Dendritic cell treated with granulocyte-macrophage colony-stimulating factor and Interleukin-4, amounts not matched to agents 40 ng/mL and 50 ng/mL, for 4 days (primary cell): ENCODE data around the gene TPO.

Experiments
- H3K27ac Mint-ChIP-seq: one replicate; pipeline ENCODE4 v1.8.0; 2022; ENCODE audit warnings: mild to moderate bottlenecking, mixed read lengths
- H3K27me3 Mint-ChIP-seq: one replicate; pipeline ENCODE4 v1.8.0; 2022; ENCODE audit warnings: mild to moderate bottlenecking, mixed read lengths
- H3K36me3 Mint-ChIP-seq: one replicate; pipeline ENCODE4 v1.8.0; 2022; ENCODE audit warnings: low read depth, mixed read lengths
- H3K4me1 Mint-ChIP-seq: one replicate; pipeline ENCODE4 v1.8.0; 2022; ENCODE audit warnings: low read depth, mixed read lengths
- H3K4me3 Mint-ChIP-seq: one replicate; pipeline ENCODE4 v1.8.0; 2022; ENCODE audit warnings: mild to moderate bottlenecking, moderate library complexity, mixed read lengths
- H3K9me3 Mint-ChIP-seq: one replicate; pipeline ENCODE4 v1.8.0; 2022; ENCODE audit warnings: mixed read lengths
- intact Hi-C: fragments of 100-400 bp; cut with micrococcal nuclease; formaldehyde crosslinking; loops from one replicate; pipeline ENCODE4 v1.15.0; 2022

TPO gene

GRCh38 chr2:1501038-1501851, 88.0 kb downstream of the TPO start:
- Mint-ChIP-seq H3K4me3 (no peak overlapping the region), H3K27me3 (no peaks in the 10 kb centered on the region), H3K9me3 (no peaks in the 10 kb centered on the region), H3K36me3 (no peaks in the 10 kb centered on the region), H3K27ac (no peak overlapping the region), H3K4me1 (no peaks in the 10 kb centered on the region)
- intact Hi-C loops: no loop called here

GRCh38 chr2:1501991-1502390, 88.7 kb downstream of the TPO start:
- Mint-ChIP-seq H3K27ac (no peak overlapping the region), H3K9me3 (no peaks in the 10 kb centered on the region), H3K4me1 (no peaks in the 10 kb centered on the region), H3K27me3 (no peaks in the 10 kb centered on the region), H3K4me3 (no peak overlapping the region), H3K36me3 (no peaks in the 10 kb centered on the region)
- intact Hi-C loops: no loop called here

DNA sequence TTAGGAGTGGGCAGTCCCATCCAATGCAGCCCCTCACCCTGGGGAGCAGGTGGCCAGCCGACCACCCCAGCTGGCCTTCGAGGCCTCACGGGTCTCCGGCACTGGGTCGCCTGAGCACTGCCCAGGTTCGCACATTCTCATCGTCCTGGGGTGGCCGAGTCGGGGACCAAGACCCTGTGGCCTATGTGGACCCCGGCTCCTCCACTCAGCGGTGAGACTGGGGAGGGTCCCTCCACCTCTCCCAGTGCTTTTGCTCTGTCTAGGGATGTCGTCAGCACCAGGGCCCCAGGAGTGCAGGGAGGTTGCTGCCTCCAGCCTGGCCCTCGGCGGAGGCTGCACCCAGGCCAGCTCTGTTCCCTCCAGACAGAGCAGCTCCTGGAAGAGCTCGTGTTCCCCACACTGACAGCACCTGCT, 89.6 kb downstream of the TPO start:
- no peaks in the 10 kb centered on the region for H3K4me1 Mint-ChIP-seq
- H3K27me3 Mint-ChIP-seq: no peaks in the 10 kb centered on the region
- intact Hi-C loops: no loop called here
- no peaks in the 10 kb centered on the region for H3K36me3 Mint-ChIP-seq
- no peaks in the 10 kb centered on the region for H3K9me3 Mint-ChIP-seq
- H3K4me3 Mint-ChIP-seq: no peak overlapping the region
- H3K27ac Mint-ChIP-seq: no peak overlapping the region

DNA sequence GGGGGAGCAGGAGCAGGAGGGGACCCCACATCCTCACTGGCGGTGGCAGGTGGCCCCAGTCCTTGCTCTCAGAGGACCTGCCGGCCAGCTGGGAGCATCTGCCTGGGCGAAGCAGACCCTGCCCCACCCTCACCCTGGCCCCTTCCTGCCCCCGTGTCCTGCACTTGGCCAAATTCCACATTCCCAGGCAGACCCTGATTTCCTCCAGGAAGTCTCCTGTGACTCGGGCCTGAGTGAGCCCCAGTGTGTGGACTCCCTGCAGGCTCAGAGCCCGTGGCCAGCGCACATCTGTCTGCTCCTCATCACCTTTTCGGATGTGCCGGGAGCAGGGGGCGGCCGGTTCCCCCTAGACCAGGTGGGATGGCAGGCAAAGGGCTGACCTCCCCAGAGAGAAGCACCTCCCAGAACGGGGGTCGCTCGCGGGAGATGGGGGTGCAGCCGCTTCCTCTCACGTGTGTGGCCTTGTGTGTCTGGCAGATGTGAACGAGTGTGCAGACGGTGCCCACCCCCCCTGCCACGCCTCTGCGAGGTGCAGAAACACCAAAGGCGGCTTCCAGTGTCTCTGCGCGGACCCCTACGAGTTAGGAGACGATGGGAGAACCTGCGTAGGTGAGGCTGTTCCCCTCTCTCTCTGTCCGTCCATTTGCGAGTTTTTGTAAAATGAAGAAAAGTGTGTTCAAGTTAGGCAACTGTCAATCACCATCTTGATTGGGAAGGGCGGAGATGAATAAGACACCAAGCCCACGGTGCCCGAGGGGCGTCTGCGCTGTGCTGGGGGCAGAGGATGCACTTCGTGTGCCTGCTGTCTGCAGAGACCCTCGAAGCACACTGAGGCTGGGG, 90.4 kb downstream of the TPO start:
- no peak overlapping the region for H3K27ac Mint-ChIP-seq

DNA sequence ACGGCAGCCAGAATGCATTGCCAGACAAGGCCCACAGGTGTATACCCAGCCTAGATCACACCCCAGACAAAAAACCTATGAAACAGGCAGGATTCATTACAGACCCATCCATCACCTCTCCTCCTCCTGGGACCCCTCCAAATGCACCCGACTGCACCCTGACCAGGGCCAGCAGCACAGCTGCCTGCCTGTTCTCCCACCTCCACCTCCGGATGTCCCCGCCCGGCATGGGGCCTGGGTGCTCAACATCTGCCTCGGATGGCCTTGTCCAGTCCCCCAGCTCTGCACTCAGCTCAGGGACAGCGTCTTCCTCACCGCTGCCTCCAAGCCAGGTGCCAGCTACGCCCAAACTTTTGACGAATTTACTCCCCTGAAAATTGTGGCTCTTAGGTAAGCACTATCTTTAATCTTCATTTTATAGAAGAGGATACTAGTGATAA, 91.1 kb downstream of the TPO start:
- Mint-ChIP-seq H3K36me3 (no peaks in the 10 kb centered on the region), H3K9me3 (no peaks in the 10 kb centered on the region), H3K27ac (no peak overlapping the region), H3K27me3 (no peaks in the 10 kb centered on the region), H3K4me3 (no peak overlapping the region), H3K4me1 (no peaks in the 10 kb centered on the region)
- intact Hi-C loops: no loop called here

More for the DNA sequence above, 90.4 kb downstream of the TPO start:
- Mint-ChIP-seq H3K27me3 (no peaks in the 10 kb centered on the region), H3K4me1 (no peaks in the 10 kb centered on the region), H3K9me3 (no peaks in the 10 kb centered on the region), H3K36me3 (no peaks in the 10 kb centered on the region), H3K4me3 (no peak overlapping the region)
- intact Hi-C loops: no loop called here

DNA sequence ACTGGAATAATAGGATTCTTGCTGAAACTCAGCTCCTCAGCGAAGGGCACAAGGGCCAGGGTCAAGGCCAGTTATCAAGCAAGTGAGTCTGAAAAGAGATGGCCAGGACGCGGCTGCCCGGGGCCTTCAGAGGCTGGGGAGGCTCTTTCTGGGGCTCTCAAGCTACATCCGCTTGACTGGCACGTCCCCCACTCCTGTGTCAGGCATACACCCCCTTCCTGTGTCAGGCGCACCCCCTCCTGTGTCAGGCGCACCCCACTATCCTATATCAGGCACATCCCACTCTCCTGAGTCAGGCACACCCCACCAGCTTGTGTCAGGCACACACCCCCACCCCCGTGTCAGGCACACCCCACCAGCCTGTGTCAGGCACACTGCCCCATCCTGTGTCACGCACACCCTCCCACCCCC, 91.8 kb downstream of the TPO start:
- Mint-ChIP-seq H3K27ac (no peak overlapping the region), H3K36me3 (no peaks in the 10 kb centered on the region), H3K27me3 (no peaks in the 10 kb centered on the region), H3K4me1 (no peaks in the 10 kb centered on the region), H3K4me3 (no peak overlapping the region), H3K9me3 (no peaks in the 10 kb centered on the region)
- intact Hi-C loops: no loop called here

GRCh38 chr2:1509271-1510065, 96.2 kb downstream of the TPO start:
- Mint-ChIP-seq H3K9me3 (no peaks in the 10 kb centered on the region), H3K36me3 (no peaks in the 10 kb centered on the region), H3K27ac (no peak overlapping the region), H3K4me1 (no peaks in the 10 kb centered on the region), H3K4me3 (no peak overlapping the region), H3K27me3 (no peaks in the 10 kb centered on the region)
- intact Hi-C loops: no loop called here

DNA sequence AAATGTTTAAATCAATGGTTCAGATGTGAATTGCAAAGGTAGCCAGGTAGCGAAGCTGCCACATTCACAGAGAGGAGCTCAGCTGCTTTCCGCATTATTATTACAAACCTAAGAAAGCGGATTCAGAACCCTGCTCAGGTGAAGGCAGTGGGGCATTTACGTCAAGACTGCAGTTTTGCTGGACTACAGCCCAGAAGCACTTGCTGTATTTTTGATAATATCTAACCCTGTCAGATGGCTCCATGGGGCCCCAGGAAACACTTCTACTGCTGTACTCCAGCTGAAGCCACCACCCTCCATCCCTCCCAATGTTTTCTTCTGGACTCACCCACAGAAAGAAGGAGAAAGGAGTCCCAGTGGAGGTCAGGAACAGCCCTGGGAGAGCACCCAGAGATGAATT, 96.9 kb downstream of the TPO start:
- H3K4me3 Mint-ChIP-seq: no peak overlapping the region
- intact Hi-C loops: no loop called here
- no peaks in the 10 kb centered on the region for H3K9me3 Mint-ChIP-seq
- H3K4me1 Mint-ChIP-seq: no peaks in the 10 kb centered on the region
- H3K27me3 Mint-ChIP-seq: no peaks in the 10 kb centered on the region
- no peaks in the 10 kb centered on the region for H3K36me3 Mint-ChIP-seq
- H3K27ac Mint-ChIP-seq: no peak overlapping the region

GRCh38 chr2:1511455-1511854, 98.2 kb downstream of the TPO start:
- intact Hi-C loops: no loop called here
- H3K36me3 Mint-ChIP-seq: no peaks in the 10 kb centered on the region
- H3K4me1 Mint-ChIP-seq: no peaks in the 10 kb centered on the region
- no peak overlapping the region for H3K27ac Mint-ChIP-seq
- H3K4me3 Mint-ChIP-seq: no peak overlapping the region
- H3K27me3 Mint-ChIP-seq: no peaks in the 10 kb centered on the region
- no peaks in the 10 kb centered on the region for H3K9me3 Mint-ChIP-seq

GRCh38 chr2:1512321-1513289, 99.3 kb downstream of the TPO start:
- Mint-ChIP-seq H3K4me1 (no peaks in the 10 kb centered on the region), H3K27me3 (no peaks in the 10 kb centered on the region), H3K4me3 (no peak overlapping the region), H3K27ac (no peak overlapping the region), H3K9me3 (no peaks in the 10 kb centered on the region), H3K36me3 (no peaks in the 10 kb centered on the region)
- intact Hi-C loops: no loop called here

GRCh38 chr2:1514391-1515072, 101.3 kb downstream of the TPO start:
- Mint-ChIP-seq H3K4me3 (no peak overlapping the region), H3K4me1 (no peaks in the 10 kb centered on the region), H3K27me3 (no peaks in the 10 kb centered on the region), H3K9me3 (no peaks in the 10 kb centered on the region), H3K36me3 (no peaks in the 10 kb centered on the region), H3K27ac (no peak overlapping the region)
- intact Hi-C loops: no loop called here

GRCh38 chr2:1515073-1515430, 101.8 kb downstream of the TPO start:
- no peak overlapping the region for H3K4me3 Mint-ChIP-seq
- intact Hi-C loops: no loop called here

More at GRCh38 chr2:1515073-1515430, 101.8 kb downstream of the TPO start:
- no peaks in the 10 kb centered on the region for H3K36me3 Mint-ChIP-seq
- no peaks in the 10 kb centered on the region for H3K27me3 Mint-ChIP-seq
- H3K4me1 Mint-ChIP-seq: no peaks in the 10 kb centered on the region
- no peaks in the 10 kb centered on the region for H3K9me3 Mint-ChIP-seq
- H3K27ac Mint-ChIP-seq: no peak overlapping the region
